Measurements from ENCODE around the gene CRYBG2. TPM values are rescaled to one million over a fixed set of nuclear protein-coding genes. Genes with fewer than 3 reads are reported as not detected.
"Not testable (repeated sequence)": the region's sequence is repeated elsewhere in the genome, so short reads cannot be mapped to it uniquely, and the experiment has no call there.

Gene CRYBG2
- total RNA-seq, 1 donor, result not detected

- peak; percentile 91 for TF ChIP-seq CTCF (IDR thresholded peaks at IDR 0.05; ENCODE audit: insufficient read depth, low read length)
- H3K4me3 ChIP-seq (ENCODE audit: low read depth, low read length), result no peak overlapping the region
- DNase-seq (ENCODE audit: low read depth), result peak; percentile 75
Observed at GRCh38 chr1:26391450-26391849, 37.5 kb upstream of the CRYBG2 start.

GRCh38 chr1:26389604-26390247 is 35.8 kb upstream of the CRYBG2 start:
- H3K4me3 ChIP-seq (ENCODE audit: low read depth, low read length), result no peak overlapping the region
- TF ChIP-seq CTCF (IDR thresholded peaks at IDR 0.05; ENCODE audit: insufficient read depth, low read length), result no peak
- no peak for DNase-seq (ENCODE audit: low read depth)

GRCh38 chr1:26388791-26389445 is 35.0 kb upstream of the CRYBG2 start:
- DNase-seq (ENCODE audit: low read depth), result no peak
- no peak for TF ChIP-seq CTCF (IDR thresholded peaks at IDR 0.05; ENCODE audit: insufficient read depth, low read length)

GRCh38 chr1:26387447-26387846 is 33.5 kb upstream of the CRYBG2 start:
- no peak for TF ChIP-seq CTCF (IDR thresholded peaks at IDR 0.05; ENCODE audit: insufficient read depth, low read length)
- H3K4me3 ChIP-seq (ENCODE audit: low read depth, low read length), result no peak overlapping the region
- peak; percentile 33 for DNase-seq (ENCODE audit: low read depth)

More at GRCh38 chr1:26388791-26389445, 35.0 kb upstream of the CRYBG2 start:
- no peak overlapping the region for H3K4me3 ChIP-seq (ENCODE audit: low read depth, low read length)

GRCh38 chr1:26385063-26385462 is 31.1 kb upstream of the CRYBG2 start:
- not testable (repeated sequence) for H3K4me3 ChIP-seq (ENCODE audit: low read depth, low read length); DNase-seq (ENCODE audit: low read depth)

- H3K4me3 ChIP-seq (ENCODE audit: low read depth, low read length), result no peak overlapping the region
- no peak for DNase-seq (ENCODE audit: low read depth)
- no peak for TF ChIP-seq CTCF (IDR thresholded peaks at IDR 0.05; ENCODE audit: insufficient read depth, low read length)
Observed at GRCh38 chr1:26384076-26384475, 30.1 kb upstream of the CRYBG2 start.

GRCh38 chr1:26378879-26379251 is 24.9 kb upstream of the CRYBG2 start:
- H3K4me3 ChIP-seq (ENCODE audit: low read depth, low read length), result no peak overlapping the region
- no peak for TF ChIP-seq CTCF (IDR thresholded peaks at IDR 0.05; ENCODE audit: insufficient read depth, low read length)
- DNase-seq (ENCODE audit: low read depth), result no peak

Measured in fibroblast of the aortic adventitia (primary cell).